CD8-positive, alpha-beta memory T cell (primary cell): ENCODE results near the gene COPS4. TPM values are rescaled to one million over a fixed set of nuclear protein-coding genes. Genes with fewer than 3 reads are reported as not detected.
A peak's percentile ranks its signal among the peaks of the same experiment; 100 is the strongest.
"Not testable (repeated sequence)": the region's sequence is repeated elsewhere in the genome, so short reads cannot be mapped to it uniquely, and the experiment has no call there.

Experiments
- CTCF ChIA-PET: fragments of 350-600 bp; sonication (Branson Sonifier 250); formaldehyde crosslinking; loops from one replicate; lab custom pipeline; 2021; ENCODE audit warnings: antibody characterized with exemption; lab: Charles Lee
- POLR2A ChIA-PET: fragments of 350-600 bp; sonication (Branson Sonifier 250); formaldehyde crosslinking; loops from one replicate; lab custom pipeline; 2021; ENCODE audit warnings: antibody characterized with exemption; lab: Charles Lee
- DNase-seq, 5 donors: peaks; one replicate each; pipeline versions ENCODE4 v3.0.0 to v3.0.0-alpha.2; 2020 to 2022; ENCODE audit warnings: mixed read lengths in 1 of 5
- H3K27ac ChIP-seq: one replicate; pipeline ENCODE4 v1.7.0; 2013; ENCODE audit warnings: low read depth, mild to moderate bottlenecking, low read length, moderate library complexity
- H3K27me3 ChIP-seq: 2 replicates; pipeline ENCODE4 v1.7.0; 2013; ENCODE audit warnings: low read length, mild to moderate bottlenecking; ENCODE audit not compliant: insufficient read depth, poor library complexity, severe bottlenecking
- H3K36me3 ChIP-seq: 2 replicates; pipeline ENCODE4 v1.7.0; 2013; ENCODE audit warnings: mild to moderate bottlenecking, low read length, moderate library complexity; ENCODE audit not compliant: insufficient read depth
- H3K4me1 ChIP-seq: 2 replicates; pipeline ENCODE4 v1.7.0; 2013; ENCODE audit warnings: mild to moderate bottlenecking, low read length, moderate library complexity; ENCODE audit not compliant: insufficient read depth
- H3K4me3 ChIP-seq: 2 replicates; pipeline ENCODE4 v1.7.0; 2013; ENCODE audit warnings: mild to moderate bottlenecking, low read length
- H3K9me3 ChIP-seq: 2 replicates; pipeline ENCODE4 v1.7.0; 2013; ENCODE audit warnings: mild to moderate bottlenecking, low read length
- H3K27ac Mint-ChIP-seq, 8 donors: one replicate each; pipeline ENCODE4 v1.8.0; 2020 to 2021; ENCODE audit warnings: mixed read lengths in 8 of 8, mild to moderate bottlenecking in 6 of 8, inconsistent platforms in 3 of 8, moderate library complexity in 3 of 8
- H3K27me3 Mint-ChIP-seq, 2 donors: one replicate each; pipeline ENCODE4 v1.8.0; 2020 to 2021; ENCODE audit warnings: mixed read lengths in 2 of 2, mild to moderate bottlenecking in 1 of 2, moderate library complexity in 1 of 2
- H3K36me3 Mint-ChIP-seq, 3 donors: one replicate each; pipeline ENCODE4 v1.8.0; 2020 to 2021; ENCODE audit warnings: mixed read lengths in 3 of 3, inconsistent platforms in 1 of 3, mild to moderate bottlenecking in 1 of 3
- H3K4me1 Mint-ChIP-seq, 3 donors: one replicate each; pipeline ENCODE4 v1.8.0; 2020 to 2021; ENCODE audit warnings: mixed read lengths in 3 of 3, inconsistent platforms in 1 of 3, mild to moderate bottlenecking in 1 of 3
- H3K4me3 Mint-ChIP-seq, 7 donors: one replicate each; pipeline ENCODE4 v1.8.0; 2020 to 2021; ENCODE audit warnings: mixed read lengths in 7 of 7, mild to moderate bottlenecking in 6 of 7, moderate library complexity in 4 of 7, inconsistent platforms in 2 of 7
- H3K9me3 Mint-ChIP-seq, 5 donors: one replicate each; pipeline ENCODE4 v1.8.0; 2020 to 2022; ENCODE audit warnings: mixed read lengths in 5 of 5, mild to moderate bottlenecking in 3 of 5, moderate library complexity in 2 of 5, inconsistent platforms in 1 of 5
- polyA plus RNA-seq: library from polyadenylated mRNA; unstranded; fragments of 300-500 nt; fragmentation: Illumina TruSeq; gene quantifications from one replicate; pipeline ENCODE4 v1.2.3, GENCODE V29; 2021
- total RNA-seq, 2 experiments: library from RNA; stranded (reverse); gene quantifications; one replicate each; pipeline ENCODE4 v1.2.3, GENCODE V29; 2021

Gene COPS4
- total and polyA plus RNA-seq, 3 experiments from 2014 or later, result 38.4 to 64.0 (median 38.5) TPM

GRCh38 chr4:83012687-83013419, 22.1 kb upstream of the COPS4 start:
- ChIA-PET POLR2A (interaction anchor here (0.6 to 4.6 kb wide), 6 partner anchors 21 to 583 kb away, joined by 3 to 46 read pairs (median 4); partner anchors contain the start of genes COPS4, HNRNPDL and PLAC8), CTCF (interaction anchor here (0.8 to 3.5 kb wide), 3 partner anchors 22 to 106 kb away, joined by 3 to 25 read pairs (median 4); partner anchors contain the start of gene COPS4)
- H3K27ac Mint-ChIP-seq, result peak overlapping the region; percentile 84 to 96 (median 94)
- no peaks in the 10 kb centered on the region for H3K9me3 Mint-ChIP-seq
- Histone ChIP-seq H3K9me3 (no peaks in the 10 kb centered on the region), H3K27ac (peak overlapping the region; percentile 72), H3K4me3 (peak overlapping the region; percentile 81), H3K27me3 (no peaks in the 10 kb centered on the region), H3K36me3 (no peaks in the 10 kb centered on the region), H3K4me1 (peaks cover 41% of the 10 kb centered on the region)
- peak; percentile 95 to 97 (median 96) for DNase-seq
- H3K4me3 Mint-ChIP-seq, result peak overlapping the region; percentile 89 to 97 (median 92)
- no peaks in the 10 kb centered on the region for H3K27me3 Mint-ChIP-seq
- H3K36me3 Mint-ChIP-seq, result peaks cover 0 to 15% (median 0%) of the 10 kb centered on the region in 3 donors
- H3K4me1 Mint-ChIP-seq, result peaks cover 47 to 52% (median 50%) of the 10 kb centered on the region in 3 donors

- ChIA-PET POLR2A (interaction anchor here (0.6 to 4.6 kb wide), 6 partner anchors 20 to 584 kb away, joined by 3 to 46 read pairs (median 4); partner anchors contain the start of genes COPS4, HNRNPDL and PLAC8), CTCF (interaction anchor here (0.8 to 3.5 kb wide), 3 partner anchors 22 to 106 kb away, joined by 3 to 25 read pairs (median 4); partner anchors contain the start of gene COPS4)
- Histone ChIP-seq H3K36me3 (no peaks in the 10 kb centered on the region), H3K4me3 (peak overlapping the region; percentile 81), H3K27me3 (no peaks in the 10 kb centered on the region), H3K27ac (peak overlapping the region; percentile 72), H3K9me3 (no peaks in the 10 kb centered on the region), H3K4me1 (peaks cover 35% of the 10 kb centered on the region)
- H3K9me3 Mint-ChIP-seq, result no peaks in the 10 kb centered on the region
- no peaks in the 10 kb centered on the region for H3K27me3 Mint-ChIP-seq
- H3K36me3 Mint-ChIP-seq, result peaks cover 0 to 15% (median 0%) of the 10 kb centered on the region in 3 donors
- peak overlapping the region; percentile 89 to 97 (median 92) for H3K4me3 Mint-ChIP-seq
- H3K4me1 Mint-ChIP-seq, result peaks cover 43 to 48% (median 44%) of the 10 kb centered on the region in 3 donors
- DNase-seq, result no peak
- H3K27ac Mint-ChIP-seq, result peak overlapping the region; percentile 84 to 96 (median 94)
Observed at GRCh38 chr4:83013420-83013867, 21.5 kb upstream of the COPS4 start.

GRCh38 chr4:83013902-83014301, 21.1 kb upstream of the COPS4 start:
- DNase-seq, result no peak

GRCh38 chr4:83019794-83020494, 15.0 kb upstream of the COPS4 start:
- H3K36me3 ChIP-seq, result no peaks in the 10 kb centered on the region
- DNase-seq, result no peak
- no peak overlapping the region for H3K4me3 ChIP-seq
- Mint-ChIP-seq H3K4me1 (peaks cover 0 to 4% (median 0%) of the 10 kb centered on the region in 3 donors), H3K27me3 (peaks cover 0 to 5% of the 10 kb centered on the region in 2 donors), H3K27ac (peak overlapping the region in 1 of 8 donors; percentile 21), H3K36me3 (no peaks in the 10 kb centered on the region), H3K4me3 (no peak overlapping the region), H3K9me3 (peaks cover 0 to 8% (median 0%) of the 10 kb centered on the region in 5 donors)
- CTCF ChIA-PET, result interaction anchor here (1.7 kb wide), 1 partner anchor 11 kb away, joined by 5 read pairs; no protein-coding TSS in a partner anchor
- H3K27me3 ChIP-seq, result no peaks in the 10 kb centered on the region
- H3K4me1 ChIP-seq, result no peaks in the 10 kb centered on the region
- no peaks in the 10 kb centered on the region for H3K9me3 ChIP-seq
- POLR2A ChIA-PET, result no interaction called here
- no peak overlapping the region for H3K27ac ChIP-seq

More at GRCh38 chr4:83013902-83014301, 21.1 kb upstream of the COPS4 start:
- peaks cover 30% of the 10 kb centered on the region for H3K4me1 ChIP-seq
- no peaks in the 10 kb centered on the region for H3K36me3 ChIP-seq
- H3K4me3 ChIP-seq, result no peak overlapping the region
- peaks cover 39 to 43% (median 39%) of the 10 kb centered on the region in 3 donors for H3K4me1 Mint-ChIP-seq
- H3K27me3 ChIP-seq, result no peaks in the 10 kb centered on the region
- POLR2A ChIA-PET, result interaction anchor here (0.9 to 4.6 kb wide), 3 partner anchors 21 to 584 kb away, joined by 3 to 46 read pairs (median 3); partner anchors contain the start of genes COPS4 and HNRNPDL
- no peaks in the 10 kb centered on the region for H3K27me3 Mint-ChIP-seq
- H3K27ac Mint-ChIP-seq, result peak overlapping the region in 5 of 8 donors; percentile 79 to 96 (median 91)
- no peaks in the 10 kb centered on the region for H3K9me3 ChIP-seq
- no peaks in the 10 kb centered on the region for H3K9me3 Mint-ChIP-seq
- CTCF ChIA-PET, result interaction anchor here (0.8 to 3.5 kb wide), 3 partner anchors 21 to 105 kb away, joined by 3 to 25 read pairs (median 4); partner anchors contain the start of gene COPS4
- H3K27ac ChIP-seq, result peak overlapping the region; percentile 72
- peak overlapping the region; percentile 89 to 97 (median 92) for H3K4me3 Mint-ChIP-seq
- H3K36me3 Mint-ChIP-seq, result peaks cover 0 to 15% (median 0%) of the 10 kb centered on the region in 3 donors

GRCh38 chr4:83022724-83023450, 12.1 kb upstream of the COPS4 start:
- peaks cover 0 to 9% (median 0%) of the 10 kb centered on the region in 5 donors for H3K9me3 Mint-ChIP-seq

GRCh38 chr4:83023599-83023998, 11.4 kb upstream of the COPS4 start:
- H3K9me3 Mint-ChIP-seq, H3K27ac ChIP-seq, H3K4me3 ChIP-seq, H3K27me3 ChIP-seq, POLR2A ChIA-PET, H3K27ac Mint-ChIP-seq, DNase-seq, H3K36me3 Mint-ChIP-seq, H3K4me1 ChIP-seq, H3K9me3 ChIP-seq, H3K36me3 ChIP-seq, CTCF ChIA-PET, H3K4me1 Mint-ChIP-seq, H3K4me3 Mint-ChIP-seq, H3K27me3 Mint-ChIP-seq: not testable (repeated sequence)

More at GRCh38 chr4:83022724-83023450, 12.1 kb upstream of the COPS4 start:
- Histone ChIP-seq H3K27ac (no peak overlapping the region), H3K4me1 (no peaks in the 10 kb centered on the region), H3K27me3 (no peaks in the 10 kb centered on the region), H3K4me3 (no peak overlapping the region), H3K36me3 (no peaks in the 10 kb centered on the region), H3K9me3 (no peaks in the 10 kb centered on the region)
- Mint-ChIP-seq H3K27ac (peak overlapping the region in 1 of 8 donors; percentile 5), H3K27me3 (peaks cover 2 to 5% of the 10 kb centered on the region in 2 donors), H3K4me1 (peaks cover 0 to 4% (median 0%) of the 10 kb centered on the region in 3 donors), H3K36me3 (peaks cover 0 to 3% (median 0%) of the 10 kb centered on the region in 3 donors), H3K4me3 (no peak overlapping the region)
- ChIA-PET POLR2A (no interaction called here), CTCF (no interaction called here)
- DNase-seq, result no peak

- Histone ChIP-seq H3K27me3 (no peaks in the 10 kb centered on the region), H3K27ac (no peak overlapping the region), H3K9me3 (no peaks in the 10 kb centered on the region), H3K4me3 (no peak overlapping the region), H3K36me3 (no peaks in the 10 kb centered on the region), H3K4me1 (no peaks in the 10 kb centered on the region)
- peaks cover 0 to 9% (median 0%) of the 10 kb centered on the region in 5 donors for H3K9me3 Mint-ChIP-seq
- peaks cover 2 to 5% of the 10 kb centered on the region in 2 donors for H3K27me3 Mint-ChIP-seq
- peaks cover 0 to 4% (median 0%) of the 10 kb centered on the region in 3 donors for H3K4me1 Mint-ChIP-seq
- no peak overlapping the region for H3K27ac Mint-ChIP-seq
- DNase-seq, result no peak
- H3K36me3 Mint-ChIP-seq, result peaks cover 0 to 3% (median 0%) of the 10 kb centered on the region in 3 donors
- ChIA-PET POLR2A (no interaction called here), CTCF (no interaction called here)
- H3K4me3 Mint-ChIP-seq, result no peak overlapping the region
Observed at GRCh38 chr4:83024233-83024632, 10.8 kb upstream of the COPS4 start.
